H1 (cell line): ENCODE results near the gene PCBP4. TPM values are rescaled to one million over a fixed set of nuclear protein-coding genes. Genes with fewer than 3 reads are reported as not detected.

Experiments used
- ATF2 ChIP-seq: IDR thresholded peaks from 2 replicates; pipeline ENCODE4 v1.6.1; 2012; ENCODE audit warnings: low read length, inconsistent platforms
- BCL11A ChIP-seq, 2 experiments: IDR thresholded peaks; one replicate each; pipeline ENCODE4 v1.6.1; 2011; ENCODE audit warnings: low read depth in 2 of 2, low read length in 2 of 2, mild to moderate bottlenecking in 2 of 2
- JUND ChIP-seq: IDR thresholded peaks from 2 replicates; pipeline ENCODE4 v1.6.1; 2011; ENCODE audit warnings: mild to moderate bottlenecking, improper control_type of control experiment, low read length
- SP4 ChIP-seq: IDR thresholded peaks from 2 replicates; pipeline ENCODE4 v1.6.1; 2012; ENCODE audit warnings: low read length, inconsistent platforms
- TEAD4 ChIP-seq: IDR thresholded peaks from 2 replicates; pipeline ENCODE4 v1.6.1; 2012; ENCODE audit warnings: low read depth, low read length, inconsistent platforms, mixed read lengths
- polyA plus RNA-seq, 7 experiments: library from polyadenylated mRNA; depleted of rRNA in 3 of 7; stranded (reverse) in 5 of 7; unstranded in 2 of 7; fragments of >200 nt in 5 of 7; fragments of 200-250 nt in 2 of 7; gene quantifications; 1 replicate in 5 of 7; 2 replicates in 1 of 7; 4 replicates in 1 of 7; pipeline versions ENCODE4 v1.2.1 to v1.2.3, GENCODE V29; 2011 to 2013; ENCODE audit warnings: missing spikeins in 2 of 7, mixed read lengths in 2 of 7
- total RNA-seq: library from RNA; stranded (reverse); fragmentation: NEBNext Ultra II Directional; extraction: Animal tissue kit (Norgen Biotek cat#: 25700); gene quantifications from 2 replicates; pipeline ENCODE4 v1.2.1, GENCODE V29; 2021

The PCBP4 gene
- total and polyA plus RNA-seq, 2 of the 8 experiments (the other 6 are each of a cell fraction or from before 2014, with no cell fraction given): 16.4 to 34.1 TPM

DNA sequence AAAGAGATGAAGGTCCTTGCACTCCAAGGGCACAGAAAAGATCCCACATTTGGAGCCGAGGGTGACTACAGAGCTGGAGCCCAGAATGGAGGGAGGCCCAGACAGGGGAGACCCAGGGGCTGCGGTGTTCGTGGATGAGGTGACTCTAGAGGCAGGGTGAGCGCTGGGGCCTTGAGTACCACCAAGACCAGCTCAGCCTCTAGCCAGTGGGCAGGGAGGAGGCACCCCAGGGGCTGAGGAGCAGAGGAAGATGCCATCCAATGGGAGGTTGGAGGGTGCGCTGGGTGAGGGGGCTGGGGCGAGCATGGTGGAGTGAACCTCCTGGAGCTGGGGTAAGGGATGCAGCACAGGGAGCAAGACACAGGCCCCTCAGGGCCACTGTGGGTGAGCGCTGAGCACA is 38.8 kb downstream of the PCBP4 start (continued):
- TF ChIP-seq ATF2 (no peak), SP4 (no peak), JUND (no peak), TEAD4 (no peak), BCL11A (IDR thresholded peaks at IDR 0.05; ENCODE audit: low read depth in 2 of 2, low read length in 2 of 2) (no peak)
